Hindlimb muscle (tissue), 1 donor: ENCODE data around the gene ANO6. TPM values are rescaled to one million over a fixed set of nuclear protein-coding genes. Genes with fewer than 3 reads are reported as not detected.

Experiments
- DNase-seq: peaks from one replicate; pipeline ENCODE4 v3.0.0-alpha.2; 2013
- polyA plus RNA-seq: library from polyadenylated mRNA; unstranded; fragments of 120-200 nt; gene quantifications from one replicate; pipeline ENCODE4 v1.2.1, GENCODE V29; 2013; ENCODE audit not compliant: insufficient read length

The ANO6 gene
- polyA plus RNA-seq, 1 donor, result 64.7 TPM

DNA sequence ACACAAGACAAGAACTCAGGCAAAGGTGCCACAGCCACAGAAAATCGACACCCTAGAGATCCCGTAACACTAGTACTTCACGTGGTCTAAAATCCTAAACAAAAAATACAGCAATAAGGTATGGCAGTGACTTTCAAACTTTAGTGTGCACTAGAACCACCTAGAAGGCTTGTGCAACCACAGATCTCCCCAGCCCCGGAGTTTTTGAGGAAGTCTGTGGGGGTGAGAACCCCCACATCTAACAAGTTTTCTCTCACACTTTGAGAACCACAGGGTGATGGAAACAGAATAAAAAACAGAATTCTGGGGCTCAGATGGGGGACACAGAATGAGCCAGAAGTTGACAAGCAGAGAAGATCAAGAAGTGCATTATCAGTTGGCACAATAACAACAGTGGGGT lies 254.0 kb downstream of the ANO6 start:
- no peak for DNase-seq

DNA sequence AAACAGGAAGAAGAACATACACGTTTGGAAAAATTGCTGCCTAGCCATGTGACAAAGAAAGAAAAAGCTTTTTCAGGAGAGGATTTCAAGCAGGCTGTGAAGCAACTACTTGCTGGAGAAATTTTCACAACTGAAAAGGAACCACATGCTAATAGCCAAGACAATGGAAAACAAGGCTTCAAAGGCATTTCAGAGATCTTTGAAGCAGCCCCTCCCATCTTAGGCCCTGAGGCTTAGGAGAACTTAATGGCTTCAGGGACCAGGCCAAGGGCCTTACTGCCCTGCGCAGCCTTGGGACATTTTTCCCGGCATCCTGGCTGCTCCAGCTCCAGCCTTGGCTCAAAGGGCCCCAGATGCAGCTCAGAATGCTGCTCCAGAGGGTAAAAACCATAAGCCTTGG lies 257.7 kb downstream of the ANO6 start:
- DNase-seq, result no peak

DNA sequence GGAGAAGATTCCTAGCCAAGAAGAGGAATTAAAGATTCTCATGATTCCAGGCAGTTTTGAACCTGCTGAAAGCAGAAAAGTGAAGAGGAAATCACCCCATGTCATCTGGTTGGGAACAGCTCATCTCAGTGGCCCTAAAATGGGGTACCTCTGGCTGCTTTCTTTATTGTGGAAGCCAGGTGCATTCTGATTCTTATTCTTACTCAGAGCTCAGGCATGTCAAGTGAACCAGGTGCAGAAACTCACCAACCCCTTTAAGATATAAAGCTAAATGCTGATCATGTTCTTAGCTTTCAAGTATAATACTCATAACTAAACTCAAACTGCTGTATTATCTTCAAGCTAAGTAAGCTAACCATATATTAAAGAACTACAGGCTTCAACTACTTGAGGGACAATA lies 259.7 kb downstream of the ANO6 start:
- DNase-seq, result no peak

DNA sequence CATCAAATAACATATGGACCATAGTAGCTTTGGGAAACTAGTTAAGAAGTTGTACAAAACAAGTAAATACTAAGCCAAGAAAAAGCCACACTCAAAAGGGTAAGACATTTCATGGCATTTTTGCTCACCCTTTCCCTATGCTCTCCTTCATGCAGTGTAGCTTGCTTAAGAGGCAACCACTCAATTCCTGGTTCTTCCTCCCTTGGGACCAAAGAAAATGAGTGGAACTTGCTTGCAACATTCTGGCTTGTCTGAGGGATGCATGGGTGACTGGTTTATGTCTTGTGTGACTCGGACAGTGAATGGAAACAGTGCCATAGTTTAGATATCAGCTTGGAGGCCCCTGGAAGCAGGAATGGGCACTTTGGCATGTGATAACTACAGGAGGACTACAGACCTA lies 261.6 kb downstream of the ANO6 start:
- DNase-seq, result no peak

DNA sequence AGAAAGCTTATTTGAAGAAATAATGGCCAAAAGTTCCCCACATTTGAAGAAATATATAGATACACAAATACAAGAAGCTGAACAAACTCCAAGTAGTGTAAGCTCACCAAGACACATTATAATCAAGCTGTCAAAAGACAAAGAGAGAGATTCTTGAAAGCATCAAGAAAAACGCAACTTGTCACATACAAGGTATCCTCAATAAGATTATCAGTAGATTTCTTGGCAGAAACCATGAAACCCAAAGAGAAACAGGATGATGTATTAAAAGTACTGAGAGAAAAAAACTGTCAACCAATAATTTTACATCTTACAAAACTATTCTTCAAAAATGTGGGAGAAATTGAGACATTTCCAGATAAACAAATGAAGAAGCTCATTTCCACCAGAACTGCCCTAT lies 263.0 kb downstream of the ANO6 start:
- no peak for DNase-seq

DNA sequence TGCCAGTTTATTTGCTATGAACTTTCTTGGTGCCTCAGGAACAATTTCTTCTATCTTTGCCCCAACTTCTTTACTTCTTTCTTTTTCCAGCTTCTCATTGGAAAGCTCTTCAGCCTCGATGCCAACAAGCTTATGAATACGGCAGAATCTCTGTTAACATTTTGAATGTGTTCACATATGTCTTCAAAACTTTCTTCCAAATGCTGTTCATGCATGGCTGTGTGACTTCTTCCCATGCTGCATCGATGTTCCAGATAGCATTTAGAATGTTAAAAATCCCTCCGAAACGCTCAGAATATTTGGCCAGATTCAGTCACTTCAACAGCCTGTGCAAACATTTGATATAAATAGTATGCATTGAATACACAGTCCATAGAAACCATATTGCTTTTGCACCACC lies 265.9 kb downstream of the ANO6 start:
- no peak for DNase-seq

DNA sequence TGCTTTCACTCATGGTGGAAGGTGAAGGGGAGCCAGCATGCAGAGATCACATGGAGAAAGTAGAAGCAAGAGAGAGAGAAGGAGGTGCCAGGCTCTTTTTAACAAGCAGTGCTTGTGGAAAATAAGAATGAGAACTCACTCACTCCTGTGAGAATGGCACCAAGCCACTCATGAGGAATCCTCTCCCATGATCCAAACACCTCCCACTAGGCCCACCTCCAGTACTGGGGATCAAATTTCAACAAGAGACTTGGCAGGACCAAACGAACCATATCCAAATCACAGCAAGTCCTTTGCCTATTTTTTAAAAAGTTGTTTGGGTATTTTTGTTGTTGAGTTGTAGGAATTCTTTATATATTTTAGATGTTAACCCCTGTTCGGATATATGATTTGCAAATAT lies 267.7 kb downstream of the ANO6 start:
- DNase-seq, result no peak

Other genes starting within 250 kb of the ANO6 start
- gene DBX2, start 165.0 kb upstream of the ANO6 start, polyA plus RNA-seq, result 0.12 TPM